ENCODE measurements around the gene FMNL2. TPM values are rescaled to one million over a fixed set of nuclear protein-coding genes. Genes with fewer than 3 reads are reported as not detected.

Gene FMNL2
- total and polyA plus RNA-seq, 11 donors, result 4.7 to 19.4 (median 5.5) TPM

- Histone ChIP-seq H3K27me3 (no peaks in the 10 kb centered on the region), H3K9me3 (no peaks in the 10 kb centered on the region), H3K36me3 (no peaks in the 10 kb centered on the region), H3K27ac (peak overlapping the region in 1 of 12 donors; percentile 50), H3K4me3 (no peak overlapping the region), H3K4me1 (peaks cover 0 to 67% (median 31%) of the 10 kb centered on the region in 12 donors)
- intact Hi-C loops (cut with DNase I), result loop anchor here in 5 of 10 donors (5.0 to 10.0 kb wide), 3 partner anchors 72 to 215 kb away; partner anchors contain the start of gene FMNL2 (in 5 of the 5)
- no peak for TF ChIP-seq CTCF (IDR thresholded peaks at IDR 0.05)
- no peak for TF ChIP-seq POLR2A (IDR thresholded peaks at IDR 0.05)
- ATAC-seq (no peak), DNase-seq (no peak)
- WGBS, 4 donors, result 95 to 99% (median 96%) methylated on average over 6 of the region's 6 CpGs
Measured at GRCh38 chr2:152409386-152410164, 74.6 kb downstream of the FMNL2 start.

DNA sequence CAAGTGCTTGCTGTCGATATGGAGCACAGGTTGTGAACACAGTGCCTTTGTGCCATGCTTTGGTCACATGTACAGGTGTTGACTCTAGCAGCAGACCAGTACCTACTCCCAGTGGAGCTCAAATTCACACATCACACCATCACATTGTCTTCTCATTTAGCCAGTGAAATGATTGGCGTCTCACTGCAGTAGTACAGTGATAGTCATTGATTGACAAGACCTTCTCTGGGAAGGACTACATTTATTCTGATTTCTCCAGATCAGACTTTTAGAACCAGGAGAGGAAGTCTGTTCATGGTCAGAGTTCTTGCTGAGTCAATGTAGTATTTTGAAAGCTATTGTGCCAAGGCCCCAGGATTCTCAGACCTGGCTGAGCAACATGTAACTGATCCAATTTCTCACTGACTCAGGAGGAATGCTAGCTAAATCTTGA, 75.2 kb downstream of the FMNL2 start:
- ATAC-seq, result no peak
- Histone ChIP-seq H3K4me3 (no peak overlapping the region), H3K27ac (peak overlapping the region in 1 of 12 donors; percentile 50), H3K4me1 (peaks cover 0 to 61% (median 25%) of the 10 kb centered on the region in 12 donors), H3K27me3 (no peaks in the 10 kb centered on the region), H3K36me3 (no peaks in the 10 kb centered on the region), H3K9me3 (no peaks in the 10 kb centered on the region)
- intact Hi-C loops (cut with DNase I), result loop anchor here in 1 of 10 donors (10.0 kb wide), 1 partner anchor 215 kb away; no protein-coding TSS in a partner anchor
- TF ChIP-seq CTCF (IDR thresholded peaks at IDR 0.05) (no peak), POLR2A (IDR thresholded peaks at IDR 0.05) (no peak)
- DNase-seq, result no peak
- 95 to 100% (median 96%) methylated on average over 2 of the region's 2 CpGs for WGBS, 4 donors

GRCh38 chr2:152411154-152411553, 76.2 kb downstream of the FMNL2 start:
- no peak for DNase-seq
- no peak for ATAC-seq
- H3K36me3 ChIP-seq, result no peaks in the 10 kb centered on the region
- H3K9me3 ChIP-seq, result no peaks in the 10 kb centered on the region
- peak overlapping the region in 1 of 12 donors; percentile 50 for H3K27ac ChIP-seq
- H3K27me3 ChIP-seq, result no peaks in the 10 kb centered on the region
- no peak overlapping the region for H3K4me3 ChIP-seq
- TF ChIP-seq CTCF (IDR thresholded peaks at IDR 0.05) (no peak), POLR2A (IDR thresholded peaks at IDR 0.05) (no peak)
- peaks cover 0 to 55% (median 20%) of the 10 kb centered on the region in 12 donors for H3K4me1 ChIP-seq
- intact Hi-C loops (cut with DNase I), result loop anchor here in 1 of 10 donors (10.0 kb wide), 1 partner anchor 216 kb away; no protein-coding TSS in a partner anchor

DNA sequence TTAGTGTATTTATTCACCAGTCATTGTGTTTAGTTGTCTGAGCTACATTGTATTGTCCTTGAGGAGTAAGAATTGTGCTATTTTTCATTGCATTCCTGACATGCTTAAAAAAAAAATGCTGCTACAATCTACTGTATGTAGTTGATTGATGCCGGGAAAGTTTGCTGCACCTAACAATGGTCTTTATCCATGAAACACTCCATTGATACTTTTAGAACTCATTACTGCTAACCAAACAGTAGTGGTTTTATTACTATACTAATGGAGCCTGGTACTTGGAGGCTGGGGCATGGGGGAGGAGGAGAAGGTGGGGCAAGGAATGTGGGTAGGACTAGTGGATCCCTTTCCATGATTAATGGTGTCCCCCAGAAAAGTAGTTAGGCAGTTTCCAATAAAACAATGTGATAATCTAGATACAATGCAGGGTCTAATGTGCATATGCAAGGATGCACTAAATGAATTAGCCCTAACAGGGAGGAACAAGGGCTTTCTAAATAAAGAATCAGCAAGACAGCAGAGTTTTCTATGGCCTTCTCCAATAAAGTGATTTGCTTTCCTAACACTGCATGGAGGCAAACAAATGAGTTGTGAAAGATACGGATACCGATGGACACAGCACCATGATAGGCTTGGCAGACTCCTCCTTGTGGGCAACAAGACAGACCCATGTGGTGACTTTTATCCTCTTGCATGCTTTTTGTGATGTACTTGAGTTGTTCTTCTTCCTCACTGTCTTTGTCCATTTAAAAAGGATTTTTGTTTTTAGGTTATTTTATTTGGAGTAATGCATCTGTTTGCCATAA, 78.5 kb downstream of the FMNL2 start:
- Histone ChIP-seq H3K27ac (no peak overlapping the region), H3K9me3 (no peaks in the 10 kb centered on the region), H3K27me3 (no peaks in the 10 kb centered on the region), H3K4me1 (peaks cover 0 to 47% (median 8%) of the 10 kb centered on the region in 12 donors), H3K4me3 (no peak overlapping the region), H3K36me3 (no peaks in the 10 kb centered on the region)
- TF ChIP-seq CTCF (IDR thresholded peaks at IDR 0.05) (no peak), POLR2A (IDR thresholded peaks at IDR 0.05) (no peak)
- ATAC-seq (no peak), DNase-seq (no peak)
- WGBS, 4 donors, result 90 to 95% (median 93%) methylated on average over 3 of the region's 3 CpGs
- intact Hi-C loops (cut with DNase I), result loop anchor here in 1 of 10 donors (10.0 kb wide), 1 partner anchor 219 kb away; no protein-coding TSS in a partner anchor

All from heart left ventricle (tissue), 16 donors.